HEK293 (cell line): ENCODE data around the gene GLDC.

Experiments
- CTCF ChIA-PET: fragments of 350-600 bp; formaldehyde crosslinking; extraction: SDS; loops from one replicate; lab custom pipeline; 2021; ENCODE audit warnings: antibody characterized with exemption; lab: Yijun Ruan, JAX
- POLR2A ChIA-PET: fragments of 300-600 bp; formaldehyde crosslinking; extraction: SDS; loops from one replicate; lab custom pipeline; 2020; ENCODE audit warnings: antibody characterized with exemption, inconsistent platforms; lab: Yijun Ruan, JAX
- H3K27ac ChIP-seq: fragments of 200-500 bp; sonication (Bioruptor generic); 2 replicates; pipeline ENCODE4 v1.5.1; 2014; ENCODE audit warnings: low read depth, low read length, control low read depth, inconsistent platforms; ENCODE audit errors: extremely low read depth
- H3K36me3 ChIP-seq, 2 experiments: fragments of 200-500 bp in 1 of 2; sonication (Bioruptor generic) in 1 of 2; 1 replicate in 1 of 2; 2 replicates in 1 of 2; pipeline ENCODE4 v1.5.1; 2014 to 2017; ENCODE audit warnings: inconsistent platforms in 2 of 2, low read length in 2 of 2; ENCODE audit not compliant: control insufficient read depth in 2 of 2, insufficient read depth in 1 of 2
- H3K4me1 ChIP-seq: fragments of 200-500 bp; sonication (Bioruptor generic); 2 replicates; pipeline ENCODE4 v1.5.1; 2014; ENCODE audit warnings: mild to moderate bottlenecking, low read length, inconsistent platforms; ENCODE audit not compliant: control insufficient read depth, insufficient read depth
- H3K4me3 ChIP-seq: 2 replicates; pipeline ENCODE4 v1.5.1; 2011; ENCODE audit warnings: low read depth, mild to moderate bottlenecking, control low read depth, low read length, moderate library complexity
- H3K9me3 ChIP-seq: fragments of 200-500 bp; sonication (Bioruptor generic); 2 replicates; pipeline ENCODE4 v1.5.1; 2014; ENCODE audit warnings: low read depth, low read length, inconsistent platforms; ENCODE audit not compliant: control insufficient read depth, insufficient read depth
- MYNN ChIP-seq: fragments of 450-650 bp; formaldehyde crosslinking; IDR thresholded peaks from 2 replicates; pipeline ENCODE4 v1.5.1; 2016; ENCODE audit warnings: missing biosample characterization, missing genetic modification characterization, borderline replicate concordance
- REPIN1 ChIP-seq: fragments of 450-650 bp; formaldehyde crosslinking; IDR thresholded peaks from 2 replicates; pipeline ENCODE4 v1.5.1; 2017; ENCODE audit warnings: missing biosample characterization, missing genetic modification characterization, low read depth
- SCRT1 ChIP-seq: fragments of 450-650 bp; formaldehyde crosslinking; IDR thresholded peaks from 2 replicates; pipeline ENCODE4 v1.5.1; 2016; ENCODE audit warnings: missing biosample characterization, missing genetic modification characterization, borderline replicate concordance
- SP7 ChIP-seq: fragments of 450-650 bp; formaldehyde crosslinking; IDR thresholded peaks from 2 replicates; pipeline ENCODE4 v1.5.1; 2016; ENCODE audit warnings: missing biosample characterization, missing genetic modification characterization
- YY2 ChIP-seq: fragments of 450-650 bp; formaldehyde crosslinking; IDR thresholded peaks from 2 replicates; pipeline ENCODE4 v1.5.1; 2016; ENCODE audit warnings: missing biosample characterization, missing genetic modification characterization
- ZFHX2 ChIP-seq: fragments of 450-650 bp; formaldehyde crosslinking; conservative IDR thresholded peaks from 2 replicates; pipeline ENCODE4 v1.5.1; 2016; ENCODE audit warnings: missing biosample characterization, missing genetic modification characterization
- ZNF121 ChIP-seq: fragments of 450-650 bp; formaldehyde crosslinking; IDR thresholded peaks from 2 replicates; pipeline ENCODE4 v1.5.1; 2016; ENCODE audit warnings: missing biosample characterization, missing genetic modification characterization
- ZNF175 ChIP-seq: fragments of 450-650 bp; formaldehyde crosslinking; IDR thresholded peaks from 2 replicates; pipeline ENCODE4 v1.5.1; 2016; ENCODE audit warnings: missing biosample characterization, missing genetic modification characterization
- ZNF221 ChIP-seq: fragments of 450-650 bp; formaldehyde crosslinking; IDR thresholded peaks from 2 replicates; pipeline ENCODE4 v1.5.1; 2017; ENCODE audit warnings: missing biosample characterization, missing genetic modification characterization, borderline replicate concordance
- ZNF302 ChIP-seq: fragments of 450-650 bp; formaldehyde crosslinking; IDR thresholded peaks from 2 replicates; pipeline ENCODE4 v1.5.1; 2016; ENCODE audit warnings: missing biosample characterization, missing genetic modification characterization, low read depth
- ZNF416 ChIP-seq: fragments of 450-650 bp; formaldehyde crosslinking; IDR thresholded peaks from 2 replicates; pipeline ENCODE4 v1.5.1; 2016; ENCODE audit warnings: missing biosample characterization, missing genetic modification characterization
- ZNF521 ChIP-seq: fragments of 450-650 bp; formaldehyde crosslinking; IDR thresholded peaks from 2 replicates; pipeline ENCODE4 v1.5.1; 2017; ENCODE audit warnings: missing biosample characterization, mild to moderate bottlenecking, missing genetic modification characterization
- ZNF548 ChIP-seq: fragments of 450-650 bp; formaldehyde crosslinking; IDR thresholded peaks from 2 replicates; pipeline ENCODE4 v1.5.1; 2016; ENCODE audit warnings: missing biosample characterization, missing genetic modification characterization
- ZSCAN30 ChIP-seq: fragments of 450-650 bp; IDR thresholded peaks from 2 replicates; pipeline ENCODE4 v1.5.1; 2018; ENCODE audit warnings: missing biosample characterization, mild to moderate bottlenecking, missing genetic modification characterization, moderate library complexity
- TF ChIP-seq, protein P1 (sequence below): fragments of 450-650 bp; formaldehyde crosslinking; IDR thresholded peaks from 2 replicates; pipeline ENCODE4 v1.5.1; 2017; ENCODE audit warnings: missing biosample characterization, missing genetic modification characterization
- TF ChIP-seq, protein P2 (sequence below): fragments of 450-650 bp; formaldehyde crosslinking; IDR thresholded peaks from 2 replicates; pipeline ENCODE4 v1.5.1; 2016; ENCODE audit warnings: missing biosample characterization, missing genetic modification characterization
- TF ChIP-seq, protein P3 (sequence below): fragments of 450-650 bp; formaldehyde crosslinking; IDR thresholded peaks from 2 replicates; pipeline ENCODE4 v1.5.1; 2016; ENCODE audit warnings: missing biosample characterization, missing genetic modification characterization
- TF ChIP-seq, protein P4 (sequence below): fragments of 450-650 bp; formaldehyde crosslinking; IDR thresholded peaks from 2 replicates; pipeline ENCODE4 v1.5.1; 2017; ENCODE audit warnings: missing biosample characterization, missing genetic modification characterization
- TF ChIP-seq, protein P5 (sequence below): fragments of 450-650 bp; formaldehyde crosslinking; IDR thresholded peaks from 2 replicates; pipeline ENCODE4 v1.5.1; 2017; ENCODE audit warnings: missing biosample characterization, missing genetic modification characterization
- TF ChIP-seq, protein P6 (sequence below): fragments of 450-650 bp; formaldehyde crosslinking; IDR thresholded peaks from 2 replicates; pipeline ENCODE4 v1.5.1; 2016; ENCODE audit warnings: missing biosample characterization, missing genetic modification characterization

The GLDC gene

DNA sequence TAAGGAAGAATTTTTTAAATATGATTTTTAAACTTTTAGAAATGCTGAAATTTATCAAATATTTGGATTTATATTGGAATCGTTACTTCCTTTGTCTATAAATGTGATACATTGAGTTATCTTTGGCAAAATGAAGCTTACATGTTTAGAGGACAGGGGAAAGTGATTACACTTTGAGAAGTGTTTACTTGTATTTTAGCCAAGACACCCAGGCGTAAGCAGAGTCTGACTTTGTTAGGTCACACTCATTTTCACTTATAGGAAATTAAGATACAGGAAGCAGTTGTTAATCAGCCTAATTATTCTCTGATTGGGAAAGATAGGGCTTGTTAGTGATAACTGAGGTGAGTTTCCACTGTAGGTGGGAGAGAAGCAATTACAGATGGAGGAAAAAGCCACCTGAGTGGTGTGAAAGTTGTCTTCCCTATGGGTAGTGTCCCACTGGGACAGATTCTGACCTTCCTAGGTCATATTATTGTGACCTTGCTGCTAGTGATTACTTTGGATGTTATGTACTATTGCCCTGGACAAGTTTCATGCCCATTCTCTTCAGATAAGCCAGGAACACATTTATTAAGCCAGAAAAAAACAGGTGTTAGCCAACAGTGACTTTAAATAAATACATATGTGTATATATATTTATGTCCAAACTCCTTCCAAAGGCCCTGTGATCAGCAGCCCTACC is 143.9 kb downstream of the GLDC start:
- H3K9me3 ChIP-seq, result no peaks in the 10 kb centered on the region
- TF ChIP-seq SP7 (tag by site-specific recombination) (no peak), ZNF221 (tag by site-specific recombination) (no peak), ZNF302 (tag by site-specific recombination) (no peak), ZNF416 (tag by site-specific recombination) (no peak), YY2 (tag by site-specific recombination) (no peak), ZNF521 (tag by site-specific recombination) (no peak), ZFHX2 (no peak), ZSCAN30 (tag by site-specific recombination) (no peak), ZNF548 (tag by site-specific recombination) (no peak), ZNF175 (tag by site-specific recombination) (no peak), MYNN (no peak), ZNF121 (tag by site-specific recombination) (no peak), SCRT1 (tag by site-specific recombination) (no peak), REPIN1 (tag by site-specific recombination) (no peak)
- TF ChIP-seq, protein P1, sequence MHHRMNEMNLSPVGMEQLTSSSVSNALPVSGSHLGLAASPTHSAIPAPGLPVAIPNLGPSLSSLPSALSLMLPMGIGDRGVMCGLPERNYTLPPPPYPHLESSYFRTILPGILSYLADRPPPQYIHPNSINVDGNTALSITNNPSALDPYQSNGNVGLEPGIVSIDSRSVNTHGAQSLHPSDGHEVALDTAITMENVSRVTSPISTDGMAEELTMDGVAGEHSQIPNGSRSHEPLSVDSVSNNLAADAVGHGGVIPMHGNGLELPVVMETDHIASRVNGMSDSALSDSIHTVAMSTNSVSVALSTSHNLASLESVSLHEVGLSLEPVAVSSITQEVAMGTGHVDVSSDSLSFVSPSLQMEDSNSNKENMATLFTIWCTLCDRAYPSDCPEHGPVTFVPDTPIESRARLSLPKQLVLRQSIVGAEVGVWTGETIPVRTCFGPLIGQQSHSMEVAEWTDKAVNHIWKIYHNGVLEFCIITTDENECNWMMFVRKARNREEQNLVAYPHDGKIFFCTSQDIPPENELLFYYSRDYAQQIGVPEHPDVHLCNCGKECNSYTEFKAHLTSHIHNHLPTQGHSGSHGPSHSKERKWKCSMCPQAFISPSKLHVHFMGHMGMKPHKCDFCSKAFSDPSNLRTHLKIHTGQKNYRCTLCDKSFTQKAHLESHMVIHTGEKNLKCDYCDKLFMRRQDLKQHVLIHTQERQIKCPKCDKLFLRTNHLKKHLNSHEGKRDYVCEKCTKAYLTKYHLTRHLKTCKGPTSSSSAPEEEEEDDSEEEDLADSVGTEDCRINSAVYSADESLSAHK (tag by site-specific recombination), result no peak
- TF ChIP-seq, protein P2, sequence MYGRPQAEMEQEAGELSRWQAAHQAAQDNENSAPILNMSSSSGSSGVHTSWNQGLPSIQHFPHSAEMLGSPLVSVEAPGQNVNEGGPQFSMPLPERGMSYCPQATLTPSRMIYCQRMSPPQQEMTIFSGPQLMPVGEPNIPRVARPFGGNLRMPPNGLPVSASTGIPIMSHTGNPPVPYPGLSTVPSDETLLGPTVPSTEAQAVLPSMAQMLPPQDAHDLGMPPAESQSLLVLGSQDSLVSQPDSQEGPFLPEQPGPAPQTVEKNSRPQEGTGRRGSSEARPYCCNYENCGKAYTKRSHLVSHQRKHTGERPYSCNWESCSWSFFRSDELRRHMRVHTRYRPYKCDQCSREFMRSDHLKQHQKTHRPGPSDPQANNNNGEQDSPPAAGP, result no peak
- TF ChIP-seq, protein P3, sequence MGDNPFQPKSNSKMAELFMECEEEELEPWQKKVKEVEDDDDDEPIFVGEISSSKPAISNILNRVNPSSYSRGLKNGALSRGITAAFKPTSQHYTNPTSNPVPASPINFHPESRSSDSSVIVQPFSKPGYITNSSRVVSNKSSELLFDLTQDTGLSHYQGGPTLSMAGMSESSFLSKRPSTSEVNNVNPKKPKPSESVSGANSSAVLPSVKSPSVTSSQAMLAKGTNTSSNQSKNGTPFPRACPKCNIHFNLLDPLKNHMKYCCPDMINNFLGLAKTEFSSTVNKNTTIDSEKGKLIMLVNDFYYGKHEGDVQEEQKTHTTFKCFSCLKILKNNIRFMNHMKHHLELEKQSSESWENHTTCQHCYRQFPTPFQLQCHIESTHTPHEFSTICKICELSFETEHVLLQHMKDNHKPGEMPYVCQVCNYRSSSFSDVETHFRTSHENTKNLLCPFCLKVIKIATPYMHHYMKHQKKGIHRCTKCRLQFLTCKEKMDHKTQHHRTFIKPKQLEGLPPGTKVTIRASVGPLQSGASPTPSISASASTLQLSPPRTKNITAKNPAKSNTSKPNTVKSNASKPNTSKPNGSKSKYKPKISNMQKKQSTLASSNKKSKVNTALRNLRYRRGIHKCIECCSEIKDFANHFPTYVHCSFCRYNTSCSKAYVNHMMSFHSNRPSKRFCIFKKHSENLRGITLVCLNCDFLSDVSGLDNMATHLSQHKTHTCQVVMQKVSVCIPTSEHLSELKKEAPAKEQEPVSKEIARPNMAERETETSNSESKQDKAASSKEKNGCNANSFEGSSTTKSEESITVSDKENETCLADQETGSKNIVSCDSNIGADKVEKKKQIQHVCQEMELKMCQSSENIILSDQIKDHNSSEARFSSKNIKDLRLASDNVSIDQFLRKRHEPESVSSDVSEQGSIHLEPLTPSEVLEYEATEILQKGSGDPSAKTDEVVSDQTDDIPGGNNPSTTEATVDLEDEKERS (tag by site-specific recombination), result no peak
- TF ChIP-seq, protein P4, sequence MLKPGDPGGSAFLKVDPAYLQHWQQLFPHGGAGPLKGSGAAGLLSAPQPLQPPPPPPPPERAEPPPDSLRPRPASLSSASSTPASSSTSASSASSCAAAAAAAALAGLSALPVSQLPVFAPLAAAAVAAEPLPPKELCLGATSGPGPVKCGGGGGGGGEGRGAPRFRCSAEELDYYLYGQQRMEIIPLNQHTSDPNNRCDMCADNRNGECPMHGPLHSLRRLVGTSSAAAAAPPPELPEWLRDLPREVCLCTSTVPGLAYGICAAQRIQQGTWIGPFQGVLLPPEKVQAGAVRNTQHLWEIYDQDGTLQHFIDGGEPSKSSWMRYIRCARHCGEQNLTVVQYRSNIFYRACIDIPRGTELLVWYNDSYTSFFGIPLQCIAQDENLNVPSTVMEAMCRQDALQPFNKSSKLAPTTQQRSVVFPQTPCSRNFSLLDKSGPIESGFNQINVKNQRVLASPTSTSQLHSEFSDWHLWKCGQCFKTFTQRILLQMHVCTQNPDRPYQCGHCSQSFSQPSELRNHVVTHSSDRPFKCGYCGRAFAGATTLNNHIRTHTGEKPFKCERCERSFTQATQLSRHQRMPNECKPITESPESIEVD, result no peak
- TF ChIP-seq, protein P5, sequence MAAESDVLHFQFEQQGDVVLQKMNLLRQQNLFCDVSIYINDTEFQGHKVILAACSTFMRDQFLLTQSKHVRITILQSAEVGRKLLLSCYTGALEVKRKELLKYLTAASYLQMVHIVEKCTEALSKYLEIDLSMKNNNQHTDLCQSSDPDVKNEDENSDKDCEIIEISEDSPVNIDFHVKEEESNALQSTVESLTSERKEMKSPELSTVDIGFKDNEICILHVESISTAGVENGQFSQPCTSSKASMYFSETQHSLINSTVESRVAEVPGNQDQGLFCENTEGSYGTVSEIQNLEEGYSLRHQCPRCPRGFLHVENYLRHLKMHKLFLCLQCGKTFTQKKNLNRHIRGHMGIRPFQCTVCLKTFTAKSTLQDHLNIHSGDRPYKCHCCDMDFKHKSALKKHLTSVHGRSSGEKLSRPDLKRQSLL (tag by site-specific recombination), result no peak
- TF ChIP-seq, protein P6, sequence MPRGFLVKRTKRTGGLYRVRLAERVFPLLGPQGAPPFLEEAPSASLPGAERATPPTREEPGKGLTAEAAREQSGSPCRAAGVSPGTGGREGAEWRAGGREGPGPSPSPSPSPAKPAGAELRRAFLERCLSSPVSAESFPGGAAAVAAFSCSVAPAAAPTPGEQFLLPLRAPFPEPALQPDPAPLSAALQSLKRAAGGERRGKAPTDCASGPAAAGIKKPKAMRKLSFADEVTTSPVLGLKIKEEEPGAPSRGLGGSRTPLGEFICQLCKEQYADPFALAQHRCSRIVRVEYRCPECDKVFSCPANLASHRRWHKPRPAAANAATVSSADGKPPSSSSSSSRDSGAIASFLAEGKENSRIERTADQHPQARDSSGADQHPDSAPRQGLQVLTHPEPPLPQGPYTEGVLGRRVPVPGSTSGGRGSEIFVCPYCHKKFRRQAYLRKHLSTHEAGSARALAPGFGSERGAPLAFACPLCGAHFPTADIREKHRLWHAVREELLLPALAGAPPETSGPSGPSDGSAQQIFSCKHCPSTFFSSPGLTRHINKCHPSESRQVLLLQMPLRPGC, result no peak
- TF ChIP-seq, all 188 proteins: peak for 0
- ChIA-PET POLR2A (no interaction called here), CTCF (no interaction called here)
- no peak overlapping the region for H3K27ac ChIP-seq
- no peak overlapping the region for H3K4me3 ChIP-seq
- H3K36me3 ChIP-seq, result peaks cover 17 to 80% of the 10 kb centered on the region in 2 experiments
- H3K4me1 ChIP-seq, result no peaks in the 10 kb centered on the region
